PC-3 (cell line): ENCODE data around the gene DPYSL4. TPM values are rescaled to one million over a fixed set of nuclear protein-coding genes. Genes with fewer than 3 reads are reported as not detected.

Experiments used
- ATAC-seq: fragments of 200-7000 bp; cut with Tn5 transposase; 2 replicates; pipeline ENCODE4 v1.9.1; 2020; ENCODE audit warnings: mild to moderate bottlenecking, moderate library complexity
- BruUV-seq: library from RNA; stranded (reverse); fragments of 400-500 nt; replicated peaks from 2 replicates; lab custom pipeline; 2021; lab: Mats Ljungman, UMichigan
- CTCF ChIA-PET: fragments of 300-600 bp; sonication (Branson Sonifier 250); formaldehyde crosslinking; loops from one replicate; lab custom pipeline; 2022; ENCODE audit warnings: antibody characterized with exemption; lab: Charles Lee
- POLR2A ChIA-PET: fragments of 300-600 bp; sonication (Branson Sonifier 250); formaldehyde crosslinking; loops from one replicate; lab custom pipeline; 2022; ENCODE audit warnings: antibody characterized with exemption; ENCODE audit not compliant: unreplicated experiment; lab: Charles Lee
- DNase-seq: peaks from one replicate; pipeline ENCODE4 v3.0.0-alpha.2; 2015
- H2AFZ ChIP-seq: fragments of 300-600 bp; sonication (generic); 2 replicates; pipeline ENCODE4 v1.6.0; 2016; ENCODE audit warnings: antibody characterized with exemption, low read length
- H3F3A ChIP-seq: fragments of 300-600 bp; sonication (generic); one replicate; pipeline ENCODE4 v1.6.0; 2017; ENCODE audit warnings: antibody characterized with exemption, low read length, control low read depth, mild to moderate bottlenecking; ENCODE audit not compliant: unreplicated experiment
- H3K27ac ChIP-seq: fragments of 300-600 bp; sonication (generic); 2 replicates; pipeline ENCODE4 v1.5.1; 2016; ENCODE audit warnings: mild to moderate bottlenecking, low read length
- H3K27me3 ChIP-seq: fragments of 300-600 bp; sonication (generic); 2 replicates; pipeline ENCODE4 v1.6.1; 2016; ENCODE audit warnings: low read length, mixed read lengths
- H3K36me3 ChIP-seq: fragments of 300-600 bp; sonication (generic); 2 replicates; pipeline ENCODE4 v1.6.1; 2016; ENCODE audit warnings: low read depth, mixed run types, low read length, mixed read lengths
- H3K4me1 ChIP-seq: fragments of 300-600 bp; sonication (generic); 2 replicates; pipeline ENCODE4 v1.5.1; 2016; ENCODE audit warnings: low read length; ENCODE audit not compliant: insufficient read depth
- H3K4me2 ChIP-seq: fragments of 300-600 bp; sonication (generic); 2 replicates; pipeline ENCODE4 v1.6.0; 2016; ENCODE audit warnings: low read length
- H3K4me3 ChIP-seq: fragments of 300-600 bp; sonication (generic); 2 replicates; pipeline ENCODE4 v1.5.1; 2016; ENCODE audit warnings: mild to moderate bottlenecking, low read length, mixed read lengths
- H3K79me2 ChIP-seq: fragments of 300-600 bp; sonication (generic); 2 replicates; pipeline ENCODE4 v1.6.1; 2017; ENCODE audit warnings: low read length, mixed read lengths
- H3K9ac ChIP-seq: fragments of 300-600 bp; sonication (generic); 2 replicates; pipeline ENCODE4 v1.6.0; 2016; ENCODE audit warnings: mild to moderate bottlenecking, low read length
- H3K9me2 ChIP-seq: fragments of 300-600 bp; sonication (generic); replicated peaks from 2 replicates; pipeline ENCODE4 v1.6.1; 2016; ENCODE audit warnings: mixed run types, low read length, mixed read lengths
- H3K9me3 ChIP-seq: fragments of 300-600 bp; sonication (generic); 2 replicates; pipeline ENCODE4 v1.6.1; 2016; ENCODE audit warnings: low read length, mixed read lengths
- H4K20me1 ChIP-seq: fragments of 300-600 bp; sonication (generic); 2 replicates; pipeline ENCODE4 v1.6.1; 2016; ENCODE audit warnings: low read length, mixed read lengths
- CTCF ChIP-seq: fragments of 300-600 bp; sonication (generic); conservative IDR thresholded peaks from 2 replicates; pipeline ENCODE4 v1.5.1; 2017; ENCODE audit warnings: antibody characterized with exemption, low read depth, mild to moderate bottlenecking, low read length
- EZH2 ChIP-seq: fragments of 300-600 bp; sonication (generic); IDR thresholded peaks from one replicate; pipeline ENCODE4 v1.6.1; 2017; ENCODE audit warnings: antibody characterized with exemption, mild to moderate bottlenecking, low read length; ENCODE audit not compliant: unreplicated experiment
- EZH2phosphoT487 ChIP-seq: fragments of 300-600 bp; sonication (generic); IDR thresholded peaks from 2 replicates; pipeline ENCODE4 v1.6.1; 2018; ENCODE audit warnings: mild to moderate bottlenecking, antibody characterized with exemption, low read length, borderline replicate concordance
- intact Hi-C: fragments of 100-400 bp; cut with micrococcal nuclease; formaldehyde crosslinking; loops from 2 replicates; pipeline ENCODE4 v1.9.0; 2023
- total RNA-seq: library from RNA; depleted of rRNA; stranded (reverse); fragments of >200 nt; gene quantifications from 2 replicates; pipeline ENCODE4 v1.2.3, GENCODE V29; 2014

The DPYSL4 gene
- total RNA-seq, 1 experiment from 2014 or later, result 10.2 TPM

DNA sequence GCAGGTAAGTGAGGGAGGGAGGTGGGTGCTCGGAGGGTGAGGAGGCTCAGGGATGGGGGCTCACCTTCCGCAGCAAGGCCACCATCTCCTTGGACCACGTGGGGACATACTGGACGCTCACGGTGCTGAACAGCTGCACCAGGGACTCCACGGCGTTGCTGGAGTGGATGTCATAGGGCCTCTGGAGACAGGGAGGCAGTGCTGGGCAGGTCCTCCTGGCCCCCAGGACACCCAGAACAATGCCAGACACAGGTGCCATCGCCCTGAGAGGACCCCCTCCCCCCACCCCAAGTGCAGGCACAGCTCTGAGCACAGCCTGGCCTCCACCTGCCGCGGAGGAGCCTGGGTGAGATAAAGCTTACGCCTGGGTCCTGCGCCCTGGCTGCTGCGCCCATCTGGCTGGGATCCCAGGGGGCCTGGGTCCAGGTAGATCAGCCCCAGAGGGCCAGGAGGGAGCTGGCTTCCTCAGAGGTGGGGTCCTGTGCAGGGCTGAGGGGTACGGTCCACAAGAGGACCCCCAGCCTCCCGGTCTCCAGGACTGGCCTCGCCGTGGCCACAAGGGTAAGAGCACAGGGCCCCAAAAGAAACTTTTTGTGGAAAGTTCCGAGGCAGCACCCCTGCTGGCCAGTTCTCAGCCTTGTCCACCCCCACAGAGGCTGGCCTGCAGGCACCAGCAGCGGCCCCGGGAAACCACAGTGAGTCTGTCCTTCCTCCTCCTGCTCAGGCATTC is 37.8 kb downstream of the DPYSL4 start:
- Histone ChIP-seq H3K27me3 (no peaks in the 10 kb centered on the region), H3K9me3 (no peaks in the 10 kb centered on the region), H3K4me3 (no peak overlapping the region), H2AFZ (no peak overlapping the region), H3K27ac (no peak overlapping the region), H3K9me2 (no peaks in the 10 kb centered on the region), H3K36me3 (no peaks in the 10 kb centered on the region), H3K4me2 (no peak overlapping the region), H3F3A (no peaks in the 10 kb centered on the region), H3K4me1 (no peaks in the 10 kb centered on the region), H3K79me2 (no peaks in the 10 kb centered on the region), H4K20me1 (no peaks in the 10 kb centered on the region), H3K9ac (no peak overlapping the region)
- CTCF ChIA-PET, result interaction anchor here (0.6 kb wide), 1 partner anchor 41 kb away, joined by 3 read pairs; no protein-coding TSS in a partner anchor
- TF ChIP-seq EZH2 (no peak), CTCF (no peak), EZH2phosphoT487 (no peak)
- POLR2A ChIA-PET, result no interaction called here
- no peak for DNase-seq
- intact Hi-C loops, result loop anchor here (5.0 kb wide), 1 partner anchor 228 kb away; no protein-coding TSS in a partner anchor
- no TSS peak for BruUV-seq
- no peak for ATAC-seq

DNA sequence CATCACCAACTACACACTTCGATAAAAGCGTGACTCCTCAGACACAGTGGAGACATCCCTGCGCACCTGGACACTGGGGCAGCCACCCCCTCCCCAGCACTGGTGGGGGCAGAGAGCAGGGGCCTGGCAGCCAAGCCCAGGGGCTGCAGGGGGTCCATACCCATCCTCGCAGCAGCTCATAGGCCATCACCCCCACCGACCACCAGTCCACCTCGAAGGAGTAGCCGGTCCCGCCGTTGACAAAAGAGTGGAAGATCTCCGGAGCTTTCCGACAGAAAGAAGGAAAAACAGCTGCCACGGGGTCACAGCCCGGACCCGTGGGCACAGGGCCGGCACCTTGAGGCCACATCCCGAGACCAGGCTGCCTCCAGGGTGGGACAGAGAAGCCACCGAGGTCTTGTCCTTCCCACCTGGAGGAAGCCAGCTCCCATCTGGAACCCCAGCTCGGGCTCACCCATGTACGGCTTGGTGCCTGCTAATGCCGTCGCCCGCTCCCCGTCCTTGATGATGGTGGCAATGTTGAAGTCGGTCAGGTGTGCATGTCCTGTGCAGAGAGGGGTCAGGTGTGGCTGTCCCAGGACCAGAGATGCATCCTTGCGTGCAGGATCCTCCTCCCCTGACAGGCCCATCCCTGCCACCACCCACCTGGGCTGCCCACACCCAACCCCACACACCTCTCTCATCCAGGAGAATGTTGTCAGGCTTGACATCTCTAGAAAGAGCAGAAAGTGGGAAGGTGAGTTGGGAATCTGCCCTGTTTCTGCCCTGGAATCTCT is 38.5 kb downstream of the DPYSL4 start:
- no TSS peak for BruUV-seq
- no peaks in the 10 kb centered on the region for H3K4me1 ChIP-seq
- intact Hi-C loops, result no loop called here
- no peaks in the 10 kb centered on the region for H3K36me3 ChIP-seq
- no peak overlapping the region for H3K4me3 ChIP-seq
- H3K79me2 ChIP-seq, result no peaks in the 10 kb centered on the region
- H3K9me2 ChIP-seq, result no peaks in the 10 kb centered on the region
- no peak overlapping the region for H2AFZ ChIP-seq
- no peak overlapping the region for H3K9ac ChIP-seq
- no peaks in the 10 kb centered on the region for H4K20me1 ChIP-seq
- ATAC-seq (no peak), DNase-seq (no peak)
- H3K9me3 ChIP-seq, result no peaks in the 10 kb centered on the region
- no peaks in the 10 kb centered on the region for H3K27me3 ChIP-seq
- POLR2A ChIA-PET, result no interaction called here
- CTCF ChIA-PET, result no interaction called here
- H3F3A ChIP-seq, result no peaks in the 10 kb centered on the region
- TF ChIP-seq CTCF (no peak), EZH2phosphoT487 (no peak), EZH2 (no peak)
- H3K4me2 ChIP-seq, result no peak overlapping the region
- no peak overlapping the region for H3K27ac ChIP-seq

- no TSS peak for BruUV-seq
- DNase-seq (no peak), ATAC-seq (no peak)
- no peak for TF ChIP-seq EZH2
- no peak for TF ChIP-seq EZH2phosphoT487
- TF ChIP-seq CTCF, result no peak
- Histone ChIP-seq H3K9me3 (no peaks in the 10 kb centered on the region), H3K4me3 (no peak overlapping the region), H3K27ac (no peak overlapping the region), H3K4me1 (no peaks in the 10 kb centered on the region), H3K4me2 (no peak overlapping the region), H3F3A (no peaks in the 10 kb centered on the region), H4K20me1 (no peaks in the 10 kb centered on the region), H3K27me3 (no peaks in the 10 kb centered on the region), H3K9ac (no peak overlapping the region), H3K79me2 (no peaks in the 10 kb centered on the region), H3K9me2 (no peaks in the 10 kb centered on the region), H3K36me3 (no peaks in the 10 kb centered on the region), H2AFZ (no peak overlapping the region)
- ChIA-PET CTCF (no interaction called here), POLR2A (no interaction called here)
- intact Hi-C loops, result no loop called here
Measured at GRCh38 chr10:132225849-132226205, 39.1 kb downstream of the DPYSL4 start.
